Measurements from ENCODE around the gene ARMC10.
"Not testable (repeated sequence)": the region's sequence is repeated elsewhere in the genome, so short reads cannot be mapped to it uniquely, and the experiment has no call there.

Gene ARMC10

DNA sequence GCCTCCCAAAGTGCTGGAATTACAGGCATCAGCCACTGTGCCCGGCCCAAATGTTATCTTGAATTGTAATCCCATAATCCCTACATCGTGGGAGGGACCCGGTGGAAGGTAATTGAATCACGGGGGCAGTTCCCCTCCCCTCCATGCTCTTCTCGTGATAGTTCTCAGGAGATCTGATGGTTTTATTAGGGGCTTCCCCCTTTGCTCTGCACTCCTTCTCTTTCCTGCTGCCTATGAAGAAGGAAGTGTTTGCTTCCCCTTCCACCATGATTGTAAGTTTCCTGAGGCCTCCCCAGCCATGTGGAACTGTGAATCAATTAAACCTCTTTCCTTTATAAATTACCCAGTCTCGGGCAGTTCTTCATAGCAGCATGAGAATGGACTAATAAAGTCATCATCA, 3.3 kb downstream of the ARMC10 start:
- DNase-seq (ENCODE audit: low spot score), result not testable (repeated sequence)

GRCh38 chr7:103079836-103080235, 4.9 kb downstream of the ARMC10 start:
- DNase-seq (ENCODE audit: low spot score), result no peak

GRCh38 chr7:103080923-103081322, 6.0 kb downstream of the ARMC10 start:
- no peak for DNase-seq (ENCODE audit: low spot score)

DNA sequence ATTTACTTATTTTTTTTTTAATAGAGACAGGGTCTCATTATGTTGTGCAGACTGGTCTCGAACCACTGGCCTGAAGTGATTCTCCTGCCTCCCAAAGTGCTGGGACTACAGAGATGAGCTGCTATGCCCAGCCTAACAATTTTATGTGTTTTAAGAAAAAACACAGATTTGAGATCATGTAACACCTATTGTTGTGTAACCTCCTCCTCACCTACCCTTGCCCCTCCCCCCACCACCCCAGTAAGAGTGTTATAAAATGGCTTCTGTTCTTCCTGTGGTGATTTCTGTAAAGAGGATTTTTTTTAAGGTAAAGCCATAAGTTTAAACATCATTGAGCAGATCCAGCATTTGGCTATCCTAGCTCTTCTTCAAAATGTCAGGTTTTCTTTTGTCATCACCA, 7.6 kb downstream of the ARMC10 start:
- no peak for DNase-seq (ENCODE audit: low spot score)

GRCh38 chr7:103083210-103083609, 8.3 kb downstream of the ARMC10 start:
- DNase-seq (ENCODE audit: low spot score), result no peak

DNA sequence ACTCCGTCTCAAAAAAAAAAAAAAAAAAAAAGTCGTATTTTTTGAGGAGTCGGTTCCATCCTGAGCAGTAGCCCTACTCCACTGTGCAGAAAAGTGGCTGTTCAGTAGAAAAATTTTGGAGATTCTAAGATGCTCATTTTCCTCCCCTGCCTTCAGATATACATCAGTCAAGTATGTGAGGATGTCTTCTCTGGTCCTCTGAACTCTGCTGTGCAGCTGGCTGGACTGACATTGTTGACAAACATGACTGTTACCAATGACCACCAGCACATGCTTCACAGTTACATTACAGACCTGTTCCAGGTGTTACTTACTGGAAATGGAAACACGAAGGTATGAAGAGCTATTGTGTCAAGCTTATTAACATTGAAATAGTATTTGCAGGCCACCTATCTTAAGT, 17.4 kb downstream of the ARMC10 start:
- DNase-seq (ENCODE audit: low spot score), result not testable (repeated sequence)

DNA sequence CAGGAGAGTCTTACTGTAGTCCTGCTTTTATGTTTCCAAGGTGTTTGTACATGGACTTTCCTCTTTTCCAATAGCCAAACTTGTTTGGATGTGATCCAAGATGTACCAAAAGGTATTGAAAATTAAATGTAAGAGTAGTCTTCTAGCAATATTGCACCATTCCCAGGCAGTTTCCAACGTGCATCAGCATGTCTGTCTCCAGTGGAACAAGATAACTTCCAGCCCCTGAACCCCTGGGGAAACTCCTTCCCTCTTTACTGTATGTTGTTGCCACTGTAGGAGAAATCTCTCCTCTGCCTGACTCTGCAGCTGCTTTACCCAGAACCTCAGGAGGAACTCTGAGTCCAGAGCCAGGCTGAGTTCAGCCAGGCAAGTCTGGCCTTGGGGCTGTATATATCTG, 18.5 kb downstream of the ARMC10 start:
- no peak for DNase-seq (ENCODE audit: low spot score)

GRCh38 chr7:103094102-103094501, 19.2 kb downstream of the ARMC10 start:
- no peak for DNase-seq (ENCODE audit: low spot score)

DNA sequence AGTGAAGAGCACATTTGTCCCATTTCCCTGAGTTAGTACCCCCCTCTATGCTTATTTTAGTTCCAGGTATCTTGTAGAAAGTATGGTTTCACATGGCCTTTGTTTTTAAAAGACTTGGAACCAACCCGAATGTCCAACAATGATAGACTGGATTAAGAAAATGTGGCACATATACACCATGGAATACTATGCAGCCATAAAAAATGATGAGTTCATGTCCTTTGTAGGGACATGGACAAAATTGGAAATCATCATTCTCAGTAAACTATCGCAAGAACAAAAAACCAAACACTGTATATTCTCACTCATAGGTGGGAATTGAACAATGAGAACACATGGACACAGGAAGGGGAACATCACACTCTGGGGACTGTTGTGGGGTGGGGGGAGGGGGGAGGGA, 20.6 kb downstream of the ARMC10 start:
- not testable (repeated sequence) for DNase-seq (ENCODE audit: low spot score)

- DNase-seq (ENCODE audit: low spot score), result no peak
Measured at GRCh38 chr7:103097041-103097440, 22.1 kb downstream of the ARMC10 start.

GRCh38 chr7:103100348-103100747, 25.4 kb downstream of the ARMC10 start:
- no peak for DNase-seq (ENCODE audit: low spot score)

- DNase-seq (ENCODE audit: low spot score), result no peak
Measured at GRCh38 chr7:103101543-103101942, 26.6 kb downstream of the ARMC10 start.

DNA sequence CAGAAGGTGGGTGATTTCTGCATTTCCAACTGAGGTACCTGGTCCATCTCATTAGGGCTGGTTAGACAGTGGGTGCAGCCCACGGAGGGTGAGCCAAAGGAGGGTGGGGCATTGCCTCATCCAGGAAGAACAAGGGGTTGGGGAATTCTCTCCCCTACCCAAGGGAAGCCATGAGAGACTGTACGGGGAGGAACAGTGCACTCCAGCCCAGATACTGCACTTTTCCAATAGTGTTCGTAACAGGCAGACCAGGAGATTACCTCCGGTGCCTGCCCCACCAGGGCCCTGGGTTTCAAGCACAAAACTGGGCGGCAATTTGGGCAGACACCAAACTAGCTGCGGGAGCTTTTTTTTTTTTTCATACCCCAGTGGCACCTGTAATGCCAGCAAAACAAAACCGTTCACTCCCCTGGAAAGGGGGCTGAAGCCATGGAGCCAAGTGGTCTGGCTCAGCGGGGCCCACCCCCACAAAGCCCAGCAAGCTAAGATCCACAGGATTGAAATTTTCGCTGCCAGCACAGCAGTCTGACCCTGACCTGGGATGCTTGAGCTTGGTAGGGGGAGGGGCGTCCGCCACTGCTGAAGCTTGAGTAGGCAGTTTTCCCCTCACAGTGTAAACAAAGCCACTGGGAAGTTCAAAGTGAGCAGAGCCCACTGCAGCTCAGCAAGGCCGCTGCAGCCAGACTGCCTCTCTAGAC, 31.2 kb downstream of the ARMC10 start:
- no peak for DNase-seq (ENCODE audit: low spot score)

DNA sequence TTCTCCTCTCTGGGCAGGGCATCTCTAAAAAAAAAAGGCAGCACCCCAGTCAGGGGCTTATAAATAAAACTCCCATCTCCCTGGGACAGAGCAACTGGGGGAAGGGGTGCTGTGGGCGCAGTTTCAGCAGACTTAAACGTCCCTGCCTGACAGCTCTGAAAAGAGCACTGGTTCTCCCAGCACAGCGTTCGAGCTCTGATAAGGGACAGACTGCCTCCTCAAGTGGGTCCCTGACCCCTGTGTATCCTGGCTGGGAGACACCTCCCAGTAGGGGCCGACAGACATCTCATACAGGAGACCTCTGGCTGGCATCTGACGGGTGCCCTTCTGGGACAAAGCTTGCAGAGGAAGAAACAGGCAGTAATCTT, 31.7 kb downstream of the ARMC10 start:
- DNase-seq (ENCODE audit: low spot score), result not testable (repeated sequence)

DNA sequence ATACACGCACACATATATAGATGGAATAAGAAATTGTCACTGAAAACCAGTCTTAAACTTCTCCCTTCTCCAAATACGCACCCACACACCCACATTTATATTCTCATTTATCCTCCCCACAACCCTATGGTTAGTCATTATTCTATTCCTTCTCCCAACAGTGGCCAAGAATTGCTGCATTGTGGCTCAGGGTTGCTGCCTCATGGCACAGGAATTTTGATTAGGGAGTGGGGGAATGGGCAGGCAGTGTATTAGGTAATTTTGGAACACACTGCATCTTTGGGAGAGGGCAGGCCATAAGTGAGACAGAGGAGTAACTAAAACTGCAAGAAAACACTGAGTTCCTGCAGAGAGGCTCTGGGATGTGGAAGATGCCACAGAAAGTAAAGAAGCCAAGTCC, 38.2 kb downstream of the ARMC10 start:
- DNase-seq (ENCODE audit: low spot score), result peak; percentile 72

DNA sequence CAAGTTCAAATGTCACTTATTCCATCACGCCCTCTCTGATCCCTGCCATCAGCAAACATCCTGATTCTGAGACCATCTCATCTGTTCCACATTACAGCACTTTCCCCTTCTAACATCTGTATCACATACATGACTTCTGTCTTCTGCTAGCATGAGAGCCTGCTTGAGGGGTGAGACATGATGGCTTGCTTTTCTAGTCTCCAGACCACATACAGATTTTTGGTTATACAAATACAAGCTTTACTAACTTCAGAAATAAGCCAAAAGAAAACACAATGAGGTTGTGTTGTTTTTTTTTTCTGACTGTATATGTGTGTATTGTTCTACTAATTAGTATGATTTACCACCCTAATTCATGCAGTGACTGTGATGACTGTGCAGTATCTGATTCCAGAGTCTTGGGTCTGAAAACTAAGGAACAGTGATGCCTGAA, 39.7 kb downstream of the ARMC10 start:
- no peak for DNase-seq (ENCODE audit: low spot score)

- DNase-seq (ENCODE audit: low spot score), result no peak
Measured at GRCh38 chr7:103115771-103116170, 40.8 kb downstream of the ARMC10 start.

GRCh38 chr7:103116511-103116910, 41.6 kb downstream of the ARMC10 start:
- DNase-seq (ENCODE audit: low spot score), result no peak

DNA sequence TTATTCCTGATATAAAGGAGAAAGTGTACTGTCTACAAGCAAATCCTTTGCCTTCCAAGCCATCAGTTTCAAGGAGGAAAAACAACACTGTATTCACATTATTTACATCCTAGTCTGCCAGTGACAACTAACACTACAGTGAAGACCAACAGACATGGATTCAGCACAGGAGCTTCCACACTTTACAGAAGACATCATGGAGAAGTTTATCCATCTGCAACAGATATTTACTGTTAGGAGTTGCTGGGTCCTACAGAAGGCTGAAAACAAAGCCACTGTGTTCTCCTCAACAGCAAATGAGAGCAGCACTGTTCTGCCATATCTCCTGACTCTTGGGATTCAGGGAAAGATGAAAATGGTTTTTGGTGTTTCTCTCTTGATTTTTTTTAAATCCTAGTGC, 42.1 kb downstream of the ARMC10 start:
- no peak for DNase-seq (ENCODE audit: low spot score)

- DNase-seq (ENCODE audit: low spot score), result no peak
Measured at GRCh38 chr7:103117465-103117864, 42.5 kb downstream of the ARMC10 start.

DNA sequence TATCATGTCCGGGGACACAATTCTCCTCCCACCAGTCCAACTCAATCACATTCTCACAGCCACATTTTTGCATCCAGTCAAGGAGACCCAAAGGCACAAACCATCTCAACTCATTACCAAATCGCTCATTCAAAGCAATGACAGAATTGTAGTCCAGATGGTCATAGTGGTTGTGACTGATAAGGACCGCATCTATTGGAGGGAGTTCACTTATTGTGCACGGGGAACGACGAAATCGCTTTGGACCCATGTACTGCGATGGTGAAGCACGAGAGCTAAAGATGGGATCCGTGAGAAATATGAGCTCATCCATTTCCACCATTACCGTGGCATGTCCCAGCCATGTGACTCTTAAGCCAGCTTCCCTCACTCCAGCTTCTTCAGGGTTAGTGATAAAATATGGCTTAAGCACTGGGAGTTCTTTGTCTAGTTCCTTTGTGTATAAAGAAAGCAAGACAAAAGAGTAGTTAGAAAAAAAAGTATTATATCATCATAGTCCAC, 44.9 kb downstream of the ARMC10 start:
- DNase-seq (ENCODE audit: low spot score), result no peak

GRCh38 chr7:103120362-103120761, 45.4 kb downstream of the ARMC10 start:
- DNase-seq (ENCODE audit: low spot score), result no peak

GRCh38 chr7:103121641-103122040, 46.7 kb downstream of the ARMC10 start:
- no peak for DNase-seq (ENCODE audit: low spot score)

- DNase-seq (ENCODE audit: low spot score), result no peak
Measured at GRCh38 chr7:103123529-103123928, 48.6 kb downstream of the ARMC10 start.

Data from AG08396 (cell line).